Measurements from ENCODE around the gene PHACTR2.
"Not testable (repeated sequence)": the region's sequence is repeated elsewhere in the genome, so short reads cannot be mapped to it uniquely, and the experiment has no call there.

The PHACTR2 gene

GRCh38 chr6:143698329-143698728 lies 20.6 kb downstream of the PHACTR2 start:
- DNase-seq (ENCODE audit: low read depth, low spot score) = no peak

GRCh38 chr6:143698759-143699429 lies 21.1 kb downstream of the PHACTR2 start:
- DNase-seq (ENCODE audit: low read depth, low spot score) = no peak

GRCh38 chr6:143699430-143699825 lies 21.7 kb downstream of the PHACTR2 start:
- DNase-seq (ENCODE audit: low read depth, low spot score) = no peak

GRCh38 chr6:143700684-143701348 lies 23.1 kb downstream of the PHACTR2 start:
- peak; percentile 87 for DNase-seq (ENCODE audit: low read depth, low spot score)

GRCh38 chr6:143701349-143702234 lies 23.8 kb downstream of the PHACTR2 start:
- no peak for DNase-seq (ENCODE audit: low read depth, low spot score)

- DNase-seq (ENCODE audit: low read depth, low spot score) = no peak
Measured at GRCh38 chr6:143705569-143705968, 27.8 kb downstream of the PHACTR2 start.

- no peak for DNase-seq (ENCODE audit: low read depth, low spot score)
Measured at GRCh38 chr6:143707697-143708096, 29.9 kb downstream of the PHACTR2 start.

- no peak for DNase-seq (ENCODE audit: low read depth, low spot score)
Measured at GRCh38 chr6:143708889-143709288, 31.1 kb downstream of the PHACTR2 start.

- no peak for DNase-seq (ENCODE audit: low read depth, low spot score)
Measured at GRCh38 chr6:143711714-143712113, 33.9 kb downstream of the PHACTR2 start.

- no peak for DNase-seq (ENCODE audit: low read depth, low spot score)
Measured at GRCh38 chr6:143718472-143718871, 40.7 kb downstream of the PHACTR2 start.

- no peak for DNase-seq (ENCODE audit: low read depth, low spot score)
Measured at GRCh38 chr6:143721642-143722041, 43.9 kb downstream of the PHACTR2 start.

GRCh38 chr6:143724876-143725275 lies 47.1 kb downstream of the PHACTR2 start:
- DNase-seq (ENCODE audit: low read depth, low spot score) = no peak

- no peak for DNase-seq (ENCODE audit: low read depth, low spot score)
Measured at GRCh38 chr6:143726015-143726647, 48.4 kb downstream of the PHACTR2 start.

GRCh38 chr6:143727035-143727434 lies 49.3 kb downstream of the PHACTR2 start:
- DNase-seq (ENCODE audit: low read depth, low spot score) = no peak

GRCh38 chr6:143731789-143732188 lies 54.0 kb downstream of the PHACTR2 start:
- no peak for DNase-seq (ENCODE audit: low read depth, low spot score)

- DNase-seq (ENCODE audit: low read depth, low spot score) = no peak
Measured at GRCh38 chr6:143732536-143732935, 54.8 kb downstream of the PHACTR2 start.

GRCh38 chr6:143733510-143733909 lies 55.7 kb downstream of the PHACTR2 start:
- no peak for DNase-seq (ENCODE audit: low read depth, low spot score)

GRCh38 chr6:143734641-143735063 lies 56.9 kb downstream of the PHACTR2 start:
- no peak for DNase-seq (ENCODE audit: low read depth, low spot score)

GRCh38 chr6:143738072-143738690 lies 60.4 kb downstream of the PHACTR2 start:
- not testable (repeated sequence) for DNase-seq (ENCODE audit: low read depth, low spot score)

- no peak for DNase-seq (ENCODE audit: low read depth, low spot score)
Measured at GRCh38 chr6:143739341-143739851, 61.6 kb downstream of the PHACTR2 start.

- no peak for DNase-seq (ENCODE audit: low read depth, low spot score)
Measured at GRCh38 chr6:143740213-143740612, 62.4 kb downstream of the PHACTR2 start.

Measured in smooth muscle cell of the brain vasculature (primary cell).